ENCODE results near the gene PPIF. TPM values are rescaled to one million over a fixed set of nuclear protein-coding genes. Genes with fewer than 3 reads are reported as not detected.

Gene PPIF
- total and polyA plus RNA-seq, 2 of the 4 experiments (the other 2 are of a cell fraction) = 29.2 to 130 TPM

DNA sequence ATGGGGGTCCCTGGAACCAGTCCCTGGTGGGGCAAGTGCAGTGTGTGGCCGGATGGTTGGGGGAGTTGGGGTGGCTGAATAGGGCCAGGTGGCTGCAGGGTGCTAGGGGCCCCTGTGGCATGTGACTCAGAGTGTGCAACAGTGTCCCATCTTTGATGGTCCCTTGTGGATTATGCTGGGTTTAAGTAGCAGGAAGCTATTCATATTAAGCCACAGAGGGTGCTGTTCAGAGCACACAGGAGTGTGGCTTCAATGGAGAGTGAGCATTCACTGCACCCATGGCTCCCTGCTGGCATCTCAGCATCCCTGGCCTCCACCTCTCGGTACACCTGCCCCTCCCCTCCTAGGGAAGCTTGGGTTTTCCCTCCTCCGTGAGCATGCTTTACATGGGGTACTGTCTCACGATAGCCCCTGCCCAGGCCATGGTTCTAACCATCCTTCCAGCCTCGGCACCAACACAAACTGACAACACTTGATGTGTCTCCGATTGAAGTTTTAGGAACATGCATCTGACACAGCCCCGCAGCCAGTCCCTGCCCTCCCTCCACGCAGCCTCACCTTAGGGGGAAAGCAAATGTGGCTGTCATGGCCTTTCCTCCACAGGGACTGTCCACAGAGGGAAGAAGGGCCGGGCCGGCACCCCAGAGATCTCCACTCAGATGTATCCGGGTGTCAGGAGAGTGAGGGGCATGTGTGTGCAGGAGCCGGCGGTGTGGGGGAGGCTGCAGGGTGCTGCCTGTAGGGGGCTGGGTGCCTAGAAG lies 30.4 kb upstream of the PPIF start:
- intact Hi-C loops (cut with micrococcal nuclease) = no loop called here
- H3K9ac ChIP-seq (ENCODE audit: low read depth, low read length) = peak overlapping the region; percentile 12; the same call in 1 of the 2 replicates
- TF ChIP-seq USF2 (IDR thresholded peaks at IDR 0.05; ENCODE audit: low read depth, low read length) (no peak), RCOR1 (IDR thresholded peaks at IDR 0.05; ENCODE audit: insufficient replicate concordance, low read length) (no peak), RAD21 (IDR thresholded peaks at IDR 0.05; ENCODE audit: low read length) (no peak), SMC3 (IDR thresholded peaks at IDR 0.05; ENCODE audit: low read depth, low read length) (no peak), RFX5 (IDR thresholded peaks at IDR 0.05; ENCODE audit: low read depth, low read length) (no peak), BHLHE40 (IDR thresholded peaks at IDR 0.05; ENCODE audit: low read depth, low read length) (no peak), MAFK (IDR thresholded peaks at IDR 0.05; ENCODE audit: low read depth, low read length) (no peak), MXI1 (IDR thresholded peaks at IDR 0.05; ENCODE audit: borderline replicate concordance, low read depth, low read length) (no peak)
- TF ChIP-seq, protein P1, sequence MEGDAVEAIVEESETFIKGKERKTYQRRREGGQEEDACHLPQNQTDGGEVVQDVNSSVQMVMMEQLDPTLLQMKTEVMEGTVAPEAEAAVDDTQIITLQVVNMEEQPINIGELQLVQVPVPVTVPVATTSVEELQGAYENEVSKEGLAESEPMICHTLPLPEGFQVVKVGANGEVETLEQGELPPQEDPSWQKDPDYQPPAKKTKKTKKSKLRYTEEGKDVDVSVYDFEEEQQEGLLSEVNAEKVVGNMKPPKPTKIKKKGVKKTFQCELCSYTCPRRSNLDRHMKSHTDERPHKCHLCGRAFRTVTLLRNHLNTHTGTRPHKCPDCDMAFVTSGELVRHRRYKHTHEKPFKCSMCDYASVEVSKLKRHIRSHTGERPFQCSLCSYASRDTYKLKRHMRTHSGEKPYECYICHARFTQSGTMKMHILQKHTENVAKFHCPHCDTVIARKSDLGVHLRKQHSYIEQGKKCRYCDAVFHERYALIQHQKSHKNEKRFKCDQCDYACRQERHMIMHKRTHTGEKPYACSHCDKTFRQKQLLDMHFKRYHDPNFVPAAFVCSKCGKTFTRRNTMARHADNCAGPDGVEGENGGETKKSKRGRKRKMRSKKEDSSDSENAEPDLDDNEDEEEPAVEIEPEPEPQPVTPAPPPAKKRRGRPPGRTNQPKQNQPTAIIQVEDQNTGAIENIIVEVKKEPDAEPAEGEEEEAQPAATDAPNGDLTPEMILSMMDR (conservative IDR thresholded peaks at IDR 0.05; ENCODE audit: low read depth, low read length) = no peak
- H3K23ac ChIP-seq (ENCODE audit: low read depth, low read length) = peak overlapping the region; percentile 87
- peaks cover 34% of the 10 kb centered on the region for H3K9me1 ChIP-seq (ENCODE audit: insufficient read depth, low read length)
- H2AFZ ChIP-seq (replicated peaks; ENCODE audit: low read length, poor library complexity) = peak overlapping the region; percentile 61
- WGBS, 2 experiments (ENCODE audit: extremely low coverage in 2 of 2, insufficient read length in 1 of 2) = 30% methylated on average over 2 of the region's 13 CpGs; no CpG with 5 or more reads in 1 of the 2 experiments
- peak overlapping the region; percentile 92 for H3K4ac ChIP-seq (ENCODE audit: low read depth, low read length)
- peak overlapping the region; percentile 43 for H3K18ac ChIP-seq (ENCODE audit: low read depth, low read length)
- H3K9me3 ChIP-seq (ENCODE audit: control insufficient read depth, insufficient read depth, low read length) = no peaks in the 10 kb centered on the region
- CTCF ChIA-PET = no interaction called here
- in situ Hi-C loops (cut with MboI; ENCODE audit: low sequenced_read_pairs) = no loop called here
- no peak overlapping the region for H3K4me3 ChIP-seq (ENCODE audit: insufficient read depth, low read depth, low read length)
- peak overlapping the region; percentile 88 for H2BK5ac ChIP-seq (ENCODE audit: low read depth, low read length, poor library complexity, severe bottlenecking)
- no peaks in the 10 kb centered on the region for H3K27me3 ChIP-seq (ENCODE audit: control insufficient read depth, insufficient read depth, low read length)
- peak overlapping the region; percentile 95 for H2BK120ac ChIP-seq (ENCODE audit: low read depth, low read length)
- ATAC-seq (ENCODE audit: low read depth) (peak; percentile 5), DNase-seq (peak; percentile 29)
- H2AK9ac ChIP-seq (replicated peaks; ENCODE audit: low read depth, low read length, poor library complexity) = peak overlapping the region; percentile 98
- peak overlapping the region in 1 of 2 experiments; percentile 97; a peak in 3 of 4 replicates for H4K8ac ChIP-seq (ENCODE audit: low read depth in 2 of 2, low read length in 2 of 2)
- H2BK20ac ChIP-seq (ENCODE audit: low read depth, low read length) = peak overlapping the region; percentile 83
- H3K56ac ChIP-seq (ENCODE audit: extremely low read depth, insufficient read depth, low read length) = no peak overlapping the region
- no peaks in the 10 kb centered on the region for H4K20me1 ChIP-seq (ENCODE audit: insufficient read depth, low read length)
- peak overlapping the region; percentile 72 for H3K27ac ChIP-seq (ENCODE audit: insufficient read depth, low read length)
- peak overlapping the region; percentile 93 for H4K91ac ChIP-seq (ENCODE audit: insufficient read depth, low read depth, low read length)
- H4K5ac ChIP-seq (ENCODE audit: low read depth, low read length) = peak overlapping the region; percentile 5; the same call in 1 of the 2 replicates
- peak overlapping the region; percentile 93; the same call in 1 of the 3 replicates for H2BK15ac ChIP-seq (ENCODE audit: low read depth, low read length)
- peaks cover 32% of the 10 kb centered on the region for H3K36me3 ChIP-seq (ENCODE audit: control insufficient read depth, insufficient read depth, low read length)
- peaks cover 3 to 25% of the 10 kb centered on the region in 2 experiments; a peak in 2 of 4 replicates for H3K79me1 ChIP-seq (ENCODE audit: low read depth in 1 of 2, low read length in 2 of 2)
- peaks cover 30% of the 10 kb centered on the region for H3K4me1 ChIP-seq (ENCODE audit: control insufficient read depth, insufficient read depth, low read length)
- BruUV-seq (replicated peaks) = no TSS peak
- H3K4me2 ChIP-seq (ENCODE audit: low read depth, low read length) = no peak overlapping the region; the same call in 1 of the 2 replicates
- H3K14ac ChIP-seq (replicated peaks; ENCODE audit: low read depth, low read length) = peak overlapping the region; percentile 85
- dilution Hi-C loops (cut with HindIII; ENCODE audit: low sequenced_read_pairs, unreplicated experiment) = no loop called here
- POLR2A ChIA-PET (ENCODE audit: unreplicated experiment) = no interaction called here
- peak overlapping the region; percentile 65 for H2AK5ac ChIP-seq (ENCODE audit: low read depth, low read length)
